ENCODE data around the gene ZNF844.

- TF ChIP-seq CTCF (IDR thresholded peaks at IDR 0.05) = no peak
- TF ChIP-seq EP300 (IDR thresholded peaks at IDR 0.05) = no peak
Measured at GRCh38 chr19:12035220-12036172, 29.0 kb upstream of the ZNF844 start, which contains the start of gene ZNF433.
